Testis (tissue), 3 donors: ENCODE measurements around the gene BIN1. TPM values are rescaled to one million over a fixed set of nuclear protein-coding genes. Genes with fewer than 3 reads are reported as not detected.

ENCODE experiments used
- DNase-seq: peaks from one replicate; pipeline ENCODE4 v3.0.0-alpha.2; 2019
- H3K27ac ChIP-seq, 2 donors: fragments of 200-600 bp; sonication (generic); one replicate each; pipeline ENCODE4 v1.5.1; 2019
- H3K27me3 ChIP-seq: fragments of 200-600 bp; sonication (generic); one replicate; pipeline ENCODE4 v1.5.1; 2019
- H3K36me3 ChIP-seq: fragments of 200-600 bp; sonication (generic); one replicate; pipeline ENCODE4 v1.5.1; 2017; ENCODE audit warnings: low read depth; ENCODE audit errors: missing control alignments
- H3K4me1 ChIP-seq: fragments of 200-600 bp; sonication (generic); one replicate; pipeline ENCODE4 v1.5.1; 2019
- H3K4me3 ChIP-seq, 2 donors: fragments of 200-600 bp; sonication (generic); one replicate each; pipeline ENCODE4 v1.5.1; 2017 to 2019
- H3K9me3 ChIP-seq: fragments of 200-600 bp; sonication (generic); one replicate; pipeline ENCODE4 v1.5.1; 2017
- CTCF ChIP-seq, 3 experiments: fragments of 450-650 bp in 2 of 3; fragments of 200-600 bp in 1 of 3; sonication (generic) in 1 of 3; IDR thresholded peaks; one replicate each; pipeline ENCODE4 v1.5.1; 2016 to 2019; ENCODE audit warnings: antibody characterized with exemption in 3 of 3, mild to moderate bottlenecking in 2 of 3, moderate library complexity in 1 of 3
- POLR2A ChIP-seq: fragments of 450-650 bp; IDR thresholded peaks from one replicate; pipeline ENCODE4 v1.6.1; 2017; ENCODE audit warnings: antibody characterized with exemption, mild to moderate bottlenecking, moderate library complexity
- WGBS, 2 donors: methylation state at CpG; one replicate each; pipeline ENCODE4 v1.1.5; 2018; 5-methylcytosine and 5-hydroxymethylcytosine counted together
- intact Hi-C: fragments of 100-400 bp; cut with DNase I; formaldehyde crosslinking; loops from one replicate; pipeline ENCODE4 v1.15.1; 2023; ENCODE audit warnings: low total_unique reads
- polyA plus RNA-seq: library from polyadenylated mRNA; stranded (reverse); fragments of 350-450 nt; fragmentation: Illumina TruSeq; extraction: RNeasy Lipid Tissue Mini Kit (QIAGEN cat#74804); gene quantifications from one replicate; pipeline ENCODE4 v1.2.3, GENCODE V29; 2014; ENCODE audit warnings: low read depth, low replicate concordance; ENCODE audit not compliant: insufficient read depth
- total RNA-seq, 2 donors: library from RNA; depleted of rRNA; stranded (reverse); fragments of >200 nt; gene quantifications; one replicate each; pipeline ENCODE4 v1.2.3, GENCODE V29; 2016

BIN1 gene
- total and polyA plus RNA-seq, 3 donors from 2014 or later = 25.0 to 38.8 (median 28.7) TPM

GRCh38 chr2:127080938-127081755 lies 25.8 kb downstream of the BIN1 start:
- DNase-seq = peak; percentile 48
- Histone ChIP-seq H3K4me1 (peaks cover 61% of the 10 kb centered on the region), H3K4me3 (no peak overlapping the region), H3K27ac (peak overlapping the region; percentile 44 to 55), H3K9me3 (no peaks in the 10 kb centered on the region), H3K27me3 (no peaks in the 10 kb centered on the region), H3K36me3 (no peaks in the 10 kb centered on the region)
- WGBS, 2 donors = 66 to 87% methylated on average over 7 to 24 of the region's 24 CpGs
- TF ChIP-seq CTCF (IDR thresholded peaks at IDR 0.05) = no peak
- TF ChIP-seq POLR2A = no peak
- intact Hi-C loops = loop anchor here (10.0 kb wide), 1 partner anchor 94 kb away; no protein-coding TSS in a partner anchor

- no peak overlapping the region for H3K4me3 ChIP-seq
- intact Hi-C loops = loop anchor here (10.0 kb wide), 1 partner anchor 94 kb away; no protein-coding TSS in a partner anchor
- TF ChIP-seq POLR2A (no peak), CTCF (IDR thresholded peaks at IDR 0.05) (no peak)
- whole genome bisulfite sequencing, 2 donors = 73 to 75% methylated on average over 10 to 14 of the region's 14 CpGs
- H3K4me1 ChIP-seq = peaks cover 55% of the 10 kb centered on the region
- no peak for DNase-seq
- H3K27ac ChIP-seq = peak overlapping the region in 1 of 2 donors; percentile 55
- no peaks in the 10 kb centered on the region for H3K9me3 ChIP-seq
- H3K36me3 ChIP-seq = no peaks in the 10 kb centered on the region
- H3K27me3 ChIP-seq = no peaks in the 10 kb centered on the region
Measured at GRCh38 chr2:127080226-127080937, 26.6 kb downstream of the BIN1 start.

DNA sequence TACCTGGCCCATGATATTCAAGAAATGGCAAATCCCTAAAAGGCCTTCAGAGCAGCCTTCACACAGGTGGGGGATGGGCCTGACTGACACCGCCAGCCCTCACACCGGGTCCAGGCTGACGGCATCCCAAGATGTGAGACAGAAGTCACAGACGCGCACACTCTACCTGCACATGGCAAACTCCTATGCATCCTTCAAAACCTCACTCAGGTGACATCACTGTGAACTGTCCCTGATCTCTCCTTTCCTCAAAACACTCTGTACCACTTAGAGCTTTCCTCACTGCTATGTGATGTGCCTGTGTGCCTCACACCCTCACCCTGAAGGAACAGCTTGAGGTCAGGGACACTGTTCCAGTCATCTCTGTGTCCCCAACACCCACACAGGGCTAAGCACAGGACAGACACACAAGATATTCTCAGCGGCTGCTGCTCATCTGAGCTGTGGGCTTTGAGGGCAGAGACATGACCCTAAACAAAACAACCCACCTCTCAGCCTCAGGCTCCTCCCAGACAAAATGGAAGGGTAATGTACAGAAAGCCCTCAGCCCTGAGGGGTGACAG lies 27.5 kb downstream of the BIN1 start:
- intact Hi-C loops = no loop called here
- no peaks in the 10 kb centered on the region for H3K9me3 ChIP-seq
- TF ChIP-seq POLR2A = no peak
- TF ChIP-seq CTCF (IDR thresholded peaks at IDR 0.05) = no peak
- no peak overlapping the region for H3K4me3 ChIP-seq
- H3K27ac ChIP-seq = no peak overlapping the region
- WGBS, 2 donors = 81 to 86% methylated on average over 6 of the region's 6 CpGs
- DNase-seq = no peak
- no peaks in the 10 kb centered on the region for H3K27me3 ChIP-seq
- no peaks in the 10 kb centered on the region for H3K36me3 ChIP-seq
- H3K4me1 ChIP-seq = peaks cover 48% of the 10 kb centered on the region

- no peak for DNase-seq
- H3K27ac ChIP-seq = no peak overlapping the region
- H3K4me1 ChIP-seq = peaks cover 46% of the 10 kb centered on the region
- H3K9me3 ChIP-seq = no peaks in the 10 kb centered on the region
- no peak overlapping the region for H3K4me3 ChIP-seq
- 70 to 71% methylated on average over 2 to 5 of the region's 5 CpGs for WGBS, 2 donors
- H3K36me3 ChIP-seq = no peaks in the 10 kb centered on the region
- intact Hi-C loops = no loop called here
- TF ChIP-seq CTCF (IDR thresholded peaks at IDR 0.05) (no peak), POLR2A (no peak)
- H3K27me3 ChIP-seq = no peaks in the 10 kb centered on the region
Measured at GRCh38 chr2:127078666-127079270, 28.2 kb downstream of the BIN1 start.
